Activated T-helper 9 cell treated with anti-CD3 and anti-CD28 coated beads, Interleukin-2, amount 50 U/mL, for 16 hours (primary cell): ENCODE results near the gene SLC13A3.

Experiments
- DNase-seq: peaks from one replicate; pipeline ENCODE4 v3.0.0-alpha.2; 2020; ENCODE audit warnings: low read depth

Gene SLC13A3

DNA sequence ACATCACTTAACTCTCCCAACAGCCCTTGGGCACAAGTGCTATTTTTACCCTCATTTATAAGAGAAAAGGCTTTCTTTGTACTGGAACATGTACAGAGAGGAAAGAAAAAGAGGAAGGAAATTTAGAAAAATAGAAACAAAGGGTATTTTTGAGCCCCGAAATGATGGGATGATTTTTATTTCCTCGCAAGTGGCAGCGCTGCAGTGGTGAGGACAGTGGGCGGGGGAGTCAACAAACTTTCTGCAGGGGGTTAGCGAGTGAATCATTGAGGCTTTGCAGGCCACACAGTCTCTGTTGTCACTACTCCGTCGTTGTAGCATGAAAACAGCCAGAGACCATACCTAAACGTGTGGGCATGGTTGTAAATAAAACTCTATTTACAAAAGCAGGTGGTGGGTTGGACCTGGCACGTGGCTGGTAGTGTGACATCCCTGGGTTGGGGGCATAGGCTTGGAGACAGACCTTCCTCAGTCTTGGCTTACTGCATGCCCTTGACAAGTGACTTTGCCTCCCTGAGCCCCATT, 75.3 kb downstream of the SLC13A3 start:
- no peak for DNase-seq

DNA sequence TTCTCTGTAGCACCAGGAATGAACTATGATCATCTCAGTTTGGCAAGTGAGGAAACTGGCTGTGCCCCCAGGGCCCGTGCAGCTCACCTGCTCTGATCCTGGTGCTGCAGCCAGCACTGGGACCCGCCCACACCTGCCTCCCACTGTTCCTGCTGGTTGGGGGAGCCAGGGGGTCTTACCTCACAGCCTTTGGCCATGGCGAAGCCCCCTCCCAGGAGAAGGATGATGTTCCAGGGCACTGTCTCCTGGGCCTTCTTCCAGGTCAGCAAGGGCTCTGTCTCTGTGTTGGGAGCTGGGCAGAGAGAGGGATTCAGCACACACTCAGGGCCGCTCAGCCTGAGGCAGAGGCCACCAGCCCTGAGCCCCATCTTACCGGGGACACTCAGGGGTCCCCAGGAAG, 75.9 kb downstream of the SLC13A3 start:
- no peak for DNase-seq

DNA sequence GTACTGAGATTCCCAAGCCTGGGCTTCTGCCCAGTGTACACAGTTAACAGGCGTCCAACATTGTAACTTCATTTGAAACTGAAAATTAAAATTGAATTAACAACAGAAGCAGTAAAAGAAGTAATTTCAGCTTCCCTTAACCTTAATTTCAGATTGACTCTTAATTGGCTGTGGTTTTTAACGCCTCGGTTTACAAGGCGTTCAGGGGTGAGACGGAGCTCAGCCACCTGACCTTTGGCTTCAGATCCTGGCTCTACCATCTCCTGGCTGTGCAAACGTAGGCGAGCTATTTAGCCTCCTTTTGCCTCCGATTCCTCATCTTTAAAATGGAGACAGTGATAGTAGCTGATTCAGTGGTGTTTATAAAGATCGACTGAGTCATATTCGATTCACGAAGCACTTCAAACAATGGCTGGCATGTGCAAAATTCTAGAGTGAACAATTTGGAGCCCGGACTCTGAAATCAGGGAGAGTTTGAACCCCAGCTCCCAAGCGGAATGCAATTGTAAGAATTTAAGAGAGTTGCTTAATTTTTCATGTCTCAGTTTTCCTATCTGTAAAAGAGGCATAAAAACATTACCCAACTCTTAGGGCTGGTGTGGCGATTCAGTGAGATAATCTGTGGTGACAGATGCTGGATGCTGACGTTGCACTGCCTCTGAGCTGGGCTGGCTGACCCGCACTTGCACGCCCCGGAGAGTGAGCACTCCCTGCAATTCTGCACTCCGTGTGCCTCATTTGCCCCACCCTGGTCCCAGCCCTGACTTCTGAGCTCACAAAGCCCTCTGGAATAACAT, 77.3 kb downstream of the SLC13A3 start:
- no peak for DNase-seq

DNA sequence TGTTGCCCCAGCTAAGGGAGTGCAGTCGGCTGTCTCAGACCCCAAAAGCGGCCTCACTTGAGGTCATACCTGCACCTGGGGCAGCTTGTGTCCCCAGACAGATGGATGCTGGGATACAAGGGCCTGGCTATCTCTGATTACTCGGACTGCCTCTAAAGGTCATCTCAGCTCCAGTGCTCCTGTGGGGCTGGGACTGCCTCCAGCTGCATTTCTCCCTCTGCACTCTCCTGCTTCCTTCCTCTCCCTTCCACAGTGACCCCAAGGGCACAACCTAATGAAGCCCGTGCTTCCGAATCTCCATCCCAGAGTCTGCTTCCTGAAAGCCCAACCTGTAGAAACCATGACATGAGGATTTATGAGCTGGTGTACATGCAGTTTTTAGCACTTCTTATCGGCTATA, 78.0 kb downstream of the SLC13A3 start:
- DNase-seq = no peak

DNA sequence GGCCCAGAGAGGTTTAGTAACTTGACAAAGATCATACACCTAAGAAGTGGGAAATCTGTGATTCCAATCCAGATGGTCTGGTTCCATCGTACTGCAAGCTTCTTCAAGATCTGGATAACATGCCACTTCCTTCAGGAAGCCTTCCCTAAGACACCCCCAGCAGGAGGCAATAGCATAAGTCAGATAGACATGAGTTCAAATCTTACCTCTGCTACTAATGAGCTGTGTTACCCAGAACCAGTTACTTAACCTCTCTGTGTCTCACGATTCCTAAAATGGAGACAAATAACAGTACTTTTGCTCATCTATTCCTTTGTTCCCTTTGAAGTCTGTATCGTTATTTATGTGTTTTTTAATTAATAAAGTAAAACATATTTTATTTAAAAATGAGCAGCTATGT, 78.5 kb downstream of the SLC13A3 start:
- DNase-seq = no peak

DNA sequence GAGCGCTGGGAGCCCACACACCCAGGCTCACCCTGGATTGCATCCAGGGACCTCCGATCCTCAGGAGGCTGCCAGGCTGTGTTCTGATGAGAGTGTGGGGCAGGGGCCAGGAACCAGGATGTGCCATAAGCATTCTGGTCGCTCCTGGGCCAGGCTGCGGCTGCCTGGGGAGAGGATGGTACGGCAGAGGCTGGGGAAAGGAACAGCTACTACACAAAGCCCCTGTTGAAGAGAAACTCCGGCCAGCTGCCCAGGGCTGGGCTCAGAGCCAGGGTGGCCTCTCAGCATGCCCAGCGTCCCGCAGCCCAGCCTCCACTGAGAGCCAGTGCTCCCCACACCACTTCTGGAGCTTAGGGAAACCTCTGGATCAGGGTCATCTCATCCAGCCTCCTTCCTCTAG, 79.1 kb downstream of the SLC13A3 start:
- no peak for DNase-seq

DNA sequence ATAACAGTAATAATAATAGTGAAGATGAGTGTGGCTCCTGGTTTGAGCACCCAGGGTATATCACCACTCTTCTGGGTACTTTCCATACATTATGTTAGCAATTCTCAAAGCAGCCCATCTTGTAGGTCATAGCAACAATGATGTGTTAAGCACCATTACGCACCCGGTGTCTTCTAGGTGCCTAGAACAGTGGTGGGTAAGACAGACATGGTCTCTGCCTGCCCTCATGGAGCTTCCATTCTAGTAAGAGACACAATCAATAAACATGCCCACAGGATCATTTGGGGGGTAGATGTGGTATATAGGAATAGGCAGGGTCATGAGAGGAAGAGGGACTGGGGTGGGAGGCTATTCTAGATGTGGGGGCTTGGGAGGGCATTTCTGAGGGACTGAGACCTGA, 79.8 kb downstream of the SLC13A3 start:
- no peak for DNase-seq

DNA sequence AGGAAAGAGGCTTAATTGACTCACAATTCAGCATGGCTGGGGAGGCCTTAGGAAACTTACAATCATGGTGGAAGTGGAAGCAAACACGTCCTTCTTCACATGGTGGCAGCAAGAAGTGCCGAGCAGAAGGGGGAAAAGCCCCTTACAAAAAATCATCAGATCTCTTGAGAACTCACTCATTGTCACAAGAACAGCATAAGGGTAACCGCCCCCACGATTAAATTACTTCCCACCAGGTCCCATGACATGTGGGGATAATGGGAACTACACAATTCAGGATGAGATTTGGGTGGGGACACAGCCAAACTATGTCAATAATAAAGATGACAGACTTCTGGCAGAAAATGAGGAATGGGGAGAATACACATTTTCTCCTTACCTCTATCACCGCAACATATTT, 80.3 kb downstream of the SLC13A3 start:
- DNase-seq = no peak

DNA sequence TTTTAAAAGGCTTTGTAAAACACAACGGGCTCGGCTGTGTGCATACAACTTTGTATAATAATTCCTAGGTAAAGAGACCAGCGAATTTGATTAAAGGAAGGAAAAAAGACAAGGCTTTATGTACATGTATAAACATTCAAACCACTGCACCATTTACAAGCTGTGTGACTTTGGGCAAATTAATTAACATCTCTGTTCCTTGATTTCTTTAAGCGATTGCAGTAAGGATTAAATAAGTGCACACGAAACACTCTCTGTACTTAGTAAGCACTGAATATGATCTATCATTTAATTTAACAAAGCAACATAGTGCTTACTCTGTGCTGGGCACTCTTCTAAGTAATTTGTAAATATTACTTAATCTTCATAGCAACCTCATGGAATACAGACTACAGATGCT, 81.3 kb downstream of the SLC13A3 start:
- DNase-seq = no peak

DNA sequence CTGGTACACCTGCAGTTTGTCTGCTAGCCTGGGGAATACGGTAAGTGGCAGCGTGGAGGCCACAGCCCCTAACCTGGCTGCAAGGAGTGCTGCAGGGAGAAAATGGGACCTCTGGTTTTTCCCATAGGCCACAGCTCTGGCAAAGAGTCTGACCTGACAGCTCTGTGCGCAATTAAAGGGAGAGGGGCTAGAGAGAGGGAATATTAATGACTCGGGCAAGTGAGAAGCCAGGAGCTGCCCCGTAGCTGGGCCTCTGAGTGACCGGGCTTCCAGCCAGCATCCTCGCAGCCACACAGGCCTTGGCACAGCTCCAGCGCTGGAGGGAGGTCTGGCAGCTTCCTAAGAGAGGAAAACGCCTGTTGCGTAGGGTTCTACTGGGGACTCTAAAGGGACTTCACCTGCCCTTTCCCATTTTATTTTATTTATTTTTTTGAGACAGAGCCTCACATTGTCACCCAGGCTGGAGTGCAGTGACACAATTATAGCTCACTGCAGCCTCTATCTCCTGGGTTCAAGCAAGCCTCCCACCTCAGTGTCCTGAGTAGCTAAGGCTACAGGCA, 82.6 kb downstream of the SLC13A3 start:
- no peak for DNase-seq

DNA sequence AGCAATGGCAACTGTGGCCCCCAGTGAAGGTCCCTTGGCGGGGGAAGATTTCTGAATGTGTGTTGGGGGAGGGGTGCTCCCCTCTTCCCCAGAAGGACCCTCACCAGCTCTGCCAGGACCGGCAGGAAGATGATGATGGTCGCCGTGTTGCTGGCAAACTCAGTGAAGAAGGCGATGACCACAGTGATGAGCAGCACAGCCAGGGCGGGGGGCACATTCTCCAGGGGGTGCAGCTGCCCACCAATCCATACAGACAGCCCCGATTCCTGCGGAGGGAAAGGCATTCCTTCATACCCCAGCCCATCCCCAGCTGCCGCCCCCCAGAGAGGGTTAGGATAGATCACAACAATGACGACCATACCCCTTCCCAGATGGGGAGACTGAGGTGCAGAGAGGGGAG, 85.1 kb downstream of the SLC13A3 start:
- DNase-seq = no peak

DNA sequence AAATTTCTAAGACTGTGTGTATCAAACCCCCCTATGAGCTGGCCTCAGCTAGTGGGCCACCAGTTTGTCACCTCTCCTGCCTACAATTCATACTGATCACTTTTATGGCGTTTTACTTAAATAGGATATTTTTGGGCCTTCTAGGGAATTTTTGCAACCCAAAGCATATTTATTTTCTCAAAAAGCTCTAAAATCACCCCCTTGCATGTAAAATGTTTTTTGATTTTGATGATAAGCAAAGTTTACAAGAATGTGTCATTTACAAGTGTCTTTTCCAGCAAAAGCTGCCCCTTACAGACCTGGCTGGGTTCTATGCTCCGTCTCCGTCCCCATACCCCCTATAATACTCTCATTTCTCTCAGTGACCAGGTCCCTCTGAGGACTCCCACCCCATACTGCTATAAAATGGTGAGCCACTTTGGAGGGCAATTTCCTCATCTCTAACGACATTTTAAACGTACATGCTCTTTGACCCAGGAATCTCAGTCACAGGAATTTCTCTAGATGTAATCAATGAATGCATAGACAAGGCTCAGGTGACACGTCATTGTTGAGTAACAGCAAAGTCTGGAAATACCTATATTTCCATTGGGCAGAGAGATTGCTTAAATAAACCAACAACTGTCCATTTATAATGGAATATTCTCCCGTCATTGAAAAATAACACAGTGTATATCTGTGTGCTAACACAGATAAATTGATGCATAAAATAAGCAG, 86.9 kb downstream of the SLC13A3 start:
- DNase-seq = no peak

DNA sequence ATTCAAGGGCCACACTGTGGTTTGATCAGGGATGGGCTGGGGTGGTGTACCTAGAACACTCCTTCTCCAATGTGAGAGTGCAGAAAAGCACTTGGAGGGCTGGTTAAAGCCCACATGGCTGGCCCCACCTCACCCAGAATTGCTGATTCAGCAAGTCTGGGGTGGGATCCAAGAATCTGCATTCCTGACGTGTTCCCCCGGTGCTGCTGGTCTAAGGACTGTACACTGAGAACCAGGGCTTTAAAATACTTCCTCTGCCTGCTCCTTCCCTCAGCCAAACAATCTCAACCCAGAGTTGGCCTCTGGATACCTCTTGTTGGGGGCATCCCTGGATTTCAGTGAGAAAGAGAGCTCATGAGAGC, 87.4 kb downstream of the SLC13A3 start:
- DNase-seq = no peak

DNA sequence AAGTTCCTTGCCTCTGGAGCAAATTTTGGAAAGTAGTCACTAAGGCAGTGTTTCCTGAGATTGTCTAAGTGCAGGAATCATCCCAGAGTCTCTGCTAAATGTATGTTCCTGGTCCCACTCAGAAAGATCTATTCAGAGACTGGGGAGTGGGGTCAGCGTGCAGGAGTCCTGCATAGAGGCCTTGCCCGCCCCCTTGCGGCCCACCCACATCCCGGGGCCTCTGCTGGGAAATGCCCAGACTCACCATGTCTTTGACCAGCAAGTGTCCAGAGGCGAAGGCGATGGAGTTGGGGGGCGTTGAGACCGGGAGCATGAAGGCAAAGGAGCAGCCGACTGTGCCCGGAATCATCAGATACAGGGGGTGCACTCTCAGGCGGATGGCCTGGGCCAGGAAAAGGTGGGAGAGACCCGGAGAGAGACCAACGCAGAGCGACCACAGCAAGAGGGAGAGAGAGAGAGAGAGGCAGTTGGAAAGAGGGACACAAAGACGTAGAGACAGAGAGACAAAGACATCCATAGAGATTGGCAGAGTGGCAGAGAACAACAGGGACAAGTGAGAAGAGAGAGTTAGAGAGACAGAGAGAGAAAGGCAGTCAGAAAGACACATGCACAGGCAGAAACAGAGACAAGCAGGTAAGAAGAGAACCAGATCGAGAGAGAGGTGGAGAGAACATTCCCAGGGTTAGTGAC, 87.9 kb downstream of the SLC13A3 start:
- DNase-seq = no peak

DNA sequence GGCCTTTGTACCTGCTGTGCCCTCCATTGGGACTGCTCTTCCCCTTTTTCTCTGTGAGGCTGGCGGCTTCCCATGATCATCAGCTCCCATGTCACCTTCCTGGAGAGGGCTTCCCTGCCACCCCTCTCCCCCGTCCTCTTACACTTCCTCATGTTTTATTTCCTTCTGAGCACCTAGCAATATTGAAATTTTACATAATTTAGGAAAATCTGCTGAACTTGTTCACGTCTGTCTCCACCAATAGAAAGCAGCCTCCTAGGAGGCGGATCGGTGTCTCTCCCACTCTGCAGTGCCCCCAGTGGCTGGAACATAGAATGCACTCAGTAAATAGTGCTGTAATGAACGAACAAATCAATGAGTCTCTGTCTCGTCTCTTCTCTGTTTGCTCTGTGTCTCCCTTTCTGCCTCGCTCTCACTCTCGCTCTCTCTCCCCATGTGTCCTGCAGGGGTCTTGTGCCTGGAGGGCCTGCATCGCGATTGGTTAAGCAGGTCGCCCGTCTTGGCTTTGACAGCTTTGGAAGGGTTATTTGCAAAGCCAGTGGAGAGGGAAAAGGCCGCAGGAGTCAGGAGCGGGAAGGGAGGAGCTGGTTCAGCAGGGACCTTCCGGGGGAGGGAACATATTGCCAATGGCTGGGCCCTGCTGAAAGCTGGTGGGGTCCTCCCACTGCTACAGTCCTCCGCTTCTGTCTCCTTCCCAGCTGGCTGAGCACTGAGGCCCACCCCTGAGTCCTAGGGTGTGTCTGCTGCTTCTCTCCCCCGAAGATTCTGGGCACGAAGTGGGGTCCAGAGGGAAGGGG, 88.7 kb downstream of the SLC13A3 start:
- DNase-seq = peak; percentile 31

DNA sequence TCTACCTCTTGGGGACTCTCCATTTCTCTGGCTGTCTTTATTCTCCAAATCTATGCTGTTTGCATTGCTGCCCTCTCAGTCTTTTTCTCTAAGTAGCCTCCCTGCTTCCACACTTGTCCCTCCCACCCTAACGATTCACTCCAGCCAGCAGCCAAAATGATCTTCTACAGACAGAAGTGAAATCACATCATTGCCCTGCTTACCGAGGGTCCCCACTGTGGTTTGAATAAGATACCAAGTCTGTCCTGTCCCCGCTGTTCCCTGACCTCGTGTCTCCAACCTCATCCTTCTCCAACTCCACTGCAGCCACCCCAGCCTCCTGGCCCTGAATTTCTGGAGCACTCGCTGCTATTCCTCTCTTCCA, 89.3 kb downstream of the SLC13A3 start:
- DNase-seq = no peak

DNA sequence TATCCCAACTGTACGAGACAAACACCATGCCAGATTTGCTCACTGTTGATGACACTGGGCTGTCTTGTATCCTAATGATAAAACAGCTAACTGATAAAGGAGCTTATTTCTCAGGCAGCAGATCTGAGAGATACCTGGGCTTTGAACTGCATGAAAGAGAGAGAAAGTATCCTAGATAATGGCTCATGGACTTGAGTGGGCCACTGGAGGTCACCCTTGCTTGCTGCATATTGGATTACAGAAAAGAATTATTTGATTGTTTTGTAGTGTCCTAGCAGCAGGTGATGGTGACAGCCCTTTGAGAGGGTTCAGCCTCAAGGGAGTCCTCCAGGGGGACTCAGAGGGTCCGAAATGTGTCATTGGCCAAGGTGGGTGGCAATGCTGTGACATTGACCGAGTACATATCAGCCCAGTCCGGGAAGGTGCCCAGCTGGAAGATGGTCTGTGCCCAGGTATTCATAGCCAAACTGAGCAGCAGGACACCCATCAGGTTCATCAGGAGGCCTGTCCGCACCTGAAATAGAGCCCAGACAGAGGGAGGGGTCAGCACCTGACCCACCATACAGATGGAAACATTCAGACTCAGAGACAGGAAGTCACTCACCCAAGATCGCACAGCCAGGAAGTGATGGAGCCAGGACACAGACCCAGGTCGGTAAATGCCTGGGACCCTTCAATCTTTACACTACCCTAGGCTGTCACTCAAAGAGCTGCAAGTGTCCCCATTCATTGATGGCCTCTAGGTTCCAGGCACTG, 91.4 kb downstream of the SLC13A3 start:
- no peak for DNase-seq

DNA sequence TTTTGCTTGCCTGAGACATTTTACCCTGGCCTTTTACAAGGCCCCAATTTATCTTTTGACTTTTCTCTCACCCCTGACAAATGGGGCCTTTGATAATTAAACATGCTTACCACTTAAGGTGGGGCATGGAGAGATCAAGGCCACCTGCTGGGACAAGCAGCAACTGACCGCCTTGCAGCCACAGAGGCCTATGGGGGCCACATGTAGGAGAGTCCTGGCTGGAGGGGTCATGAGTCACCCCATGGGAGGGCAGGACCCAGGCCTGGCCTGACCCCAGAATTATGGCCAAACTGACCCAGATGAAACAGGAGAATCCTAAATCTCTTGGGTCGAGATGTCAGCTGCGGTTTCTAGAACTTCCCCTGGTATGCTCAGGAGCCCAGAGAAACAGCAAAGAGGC, 92.3 kb downstream of the SLC13A3 start:
- no peak for DNase-seq

DNA sequence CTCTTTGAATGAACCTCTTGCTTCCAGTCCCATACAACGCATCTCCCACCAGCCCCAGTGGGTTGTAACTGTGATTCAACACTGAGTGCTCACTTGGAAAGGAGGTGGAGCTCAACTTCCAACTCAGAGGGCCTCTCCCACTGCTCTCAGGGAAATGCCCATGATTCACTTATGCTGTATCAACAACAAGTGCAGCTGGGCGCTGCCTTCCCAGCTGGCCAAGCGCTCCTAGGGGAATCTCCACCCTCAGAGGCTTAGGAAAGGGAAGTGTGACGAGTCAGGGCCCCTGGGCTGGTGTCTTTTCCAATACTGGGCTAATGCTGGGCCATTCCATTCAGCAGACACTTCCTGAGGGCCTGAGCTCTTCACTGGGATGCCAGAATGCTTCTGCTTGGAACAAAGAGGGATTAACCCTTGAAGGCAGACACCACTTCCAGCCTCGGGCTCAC, 92.7 kb downstream of the SLC13A3 start:
- DNase-seq = peak; percentile 23

DNA sequence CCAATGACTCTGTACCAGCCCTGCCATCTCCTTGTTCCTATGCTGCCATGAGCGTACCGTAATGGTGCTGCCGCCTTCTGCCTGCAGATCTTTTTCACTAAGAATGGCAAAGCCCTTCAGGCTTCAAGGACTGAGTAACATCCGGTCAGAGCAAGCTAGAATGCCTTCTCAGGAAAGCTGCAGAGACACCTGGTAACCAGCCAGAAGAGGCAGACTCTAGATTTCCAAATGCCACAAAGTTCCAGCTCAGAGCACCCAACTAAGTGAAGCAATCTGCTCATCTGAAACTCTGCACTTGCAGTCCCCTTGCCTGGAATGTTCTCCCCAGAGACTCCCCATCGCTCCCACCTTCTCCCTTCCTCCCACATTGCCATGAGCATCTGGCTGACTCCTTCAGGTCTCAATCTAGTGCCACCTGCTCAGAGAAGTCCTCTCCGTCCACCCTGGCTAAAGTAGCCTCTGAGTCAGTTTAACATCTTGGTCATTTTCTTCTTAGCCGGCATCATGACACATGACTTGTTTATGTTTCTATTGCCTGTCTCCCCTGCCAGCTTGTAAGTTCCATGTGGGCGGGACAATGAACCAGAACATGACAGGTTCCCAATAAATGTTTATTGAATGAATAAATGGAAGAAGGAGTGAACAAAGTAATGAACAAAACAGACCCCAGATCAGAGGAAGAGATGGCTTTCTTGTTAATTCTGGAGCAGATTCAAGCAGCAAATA, 93.9 kb downstream of the SLC13A3 start:
- DNase-seq = no peak
